Osteocyte (in vitro differentiated cells): Measurements from ENCODE around the gene SLC20A1. TPM values are rescaled to one million over a fixed set of nuclear protein-coding genes. Genes with fewer than 3 reads are reported as not detected.
"Not testable (repeated sequence)": the region's sequence is repeated elsewhere in the genome, so short reads cannot be mapped to it uniquely, and the experiment has no call there.

Experiments
- DNase-seq: peaks from one replicate; pipeline ENCODE4 v3.0.0; 2021; ENCODE audit warnings: mixed read lengths; ENCODE audit not compliant: unreplicated experiment; ENCODE audit errors: extremely low spot score
- H3K27ac Mint-ChIP-seq: one replicate; pipeline ENCODE4 v1.8.0; 2021; ENCODE audit warnings: mild to moderate bottlenecking, mixed read lengths; ENCODE audit not compliant: unreplicated experiment
- H3K27me3 Mint-ChIP-seq: one replicate; pipeline ENCODE4 v1.8.0; 2021; ENCODE audit warnings: mixed read lengths; ENCODE audit not compliant: unreplicated experiment
- H3K36me3 Mint-ChIP-seq: one replicate; pipeline ENCODE4 v1.8.0; 2021; ENCODE audit warnings: mixed read lengths; ENCODE audit not compliant: unreplicated experiment
- H3K4me1 Mint-ChIP-seq: one replicate; pipeline ENCODE4 v1.8.0; 2021; ENCODE audit warnings: mixed read lengths; ENCODE audit not compliant: unreplicated experiment
- H3K4me3 Mint-ChIP-seq: one replicate; pipeline ENCODE4 v1.8.0; 2021; ENCODE audit warnings: mild to moderate bottlenecking, moderate library complexity, mixed read lengths; ENCODE audit not compliant: unreplicated experiment
- H3K9me3 Mint-ChIP-seq: one replicate; pipeline ENCODE4 v1.8.0; 2021; ENCODE audit warnings: mixed read lengths; ENCODE audit not compliant: unreplicated experiment
- total RNA-seq: library from RNA; stranded (reverse); gene quantifications from 2 replicates; pipeline ENCODE4 v1.2.1, GENCODE V29; 2021
- TF ChIP-seq, protein P1 (sequence below): fragments of 200-600 bp; sonication (generic); IDR thresholded peaks from 2 replicates; pipeline ENCODE4 v1.5.0; 2021; ENCODE audit warnings: antibody characterized with exemption, mild to moderate bottlenecking, moderate library complexity

SLC20A1 gene
- total RNA-seq, 1 donor from 2014 or later: 80.4 TPM

DNA sequence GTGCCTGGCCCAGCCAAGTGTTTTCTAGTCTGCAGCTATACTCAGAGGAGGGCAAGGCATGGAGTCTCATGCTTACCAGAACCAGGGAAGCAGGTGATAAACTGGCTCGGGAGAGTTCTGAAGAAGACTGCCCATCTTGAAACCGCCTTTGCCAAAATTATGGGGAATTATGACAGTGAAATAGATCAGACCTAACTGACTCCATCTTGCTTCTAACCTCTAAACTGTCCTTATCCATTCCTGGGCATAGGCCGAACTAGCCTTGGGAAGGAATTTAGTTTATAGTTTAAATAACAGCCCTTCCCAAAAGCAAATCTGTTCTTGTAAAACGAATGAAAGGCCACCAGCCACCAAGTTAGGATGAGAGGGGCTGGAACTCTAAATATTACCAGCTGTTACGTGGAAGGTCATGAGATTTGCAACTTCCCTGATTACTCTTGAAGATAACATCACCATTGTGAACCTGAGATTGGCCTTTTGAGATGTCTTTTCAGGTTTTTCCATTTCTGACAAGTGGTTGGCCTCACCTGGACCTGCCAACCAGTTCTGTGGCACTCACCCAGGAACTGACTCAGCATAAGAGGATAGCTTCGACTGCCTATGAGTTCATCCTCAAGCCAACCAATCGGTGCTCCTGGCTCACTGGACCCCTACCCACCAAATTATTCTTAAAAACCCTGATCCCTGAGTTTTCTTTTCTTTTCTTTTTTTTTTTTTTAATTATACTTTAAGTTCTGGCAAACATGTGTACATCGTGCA, 37.9 kb upstream of the SLC20A1 start:
- TF ChIP-seq, protein P1, sequence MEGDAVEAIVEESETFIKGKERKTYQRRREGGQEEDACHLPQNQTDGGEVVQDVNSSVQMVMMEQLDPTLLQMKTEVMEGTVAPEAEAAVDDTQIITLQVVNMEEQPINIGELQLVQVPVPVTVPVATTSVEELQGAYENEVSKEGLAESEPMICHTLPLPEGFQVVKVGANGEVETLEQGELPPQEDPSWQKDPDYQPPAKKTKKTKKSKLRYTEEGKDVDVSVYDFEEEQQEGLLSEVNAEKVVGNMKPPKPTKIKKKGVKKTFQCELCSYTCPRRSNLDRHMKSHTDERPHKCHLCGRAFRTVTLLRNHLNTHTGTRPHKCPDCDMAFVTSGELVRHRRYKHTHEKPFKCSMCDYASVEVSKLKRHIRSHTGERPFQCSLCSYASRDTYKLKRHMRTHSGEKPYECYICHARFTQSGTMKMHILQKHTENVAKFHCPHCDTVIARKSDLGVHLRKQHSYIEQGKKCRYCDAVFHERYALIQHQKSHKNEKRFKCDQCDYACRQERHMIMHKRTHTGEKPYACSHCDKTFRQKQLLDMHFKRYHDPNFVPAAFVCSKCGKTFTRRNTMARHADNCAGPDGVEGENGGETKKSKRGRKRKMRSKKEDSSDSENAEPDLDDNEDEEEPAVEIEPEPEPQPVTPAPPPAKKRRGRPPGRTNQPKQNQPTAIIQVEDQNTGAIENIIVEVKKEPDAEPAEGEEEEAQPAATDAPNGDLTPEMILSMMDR: no peak
- no peak overlapping the region for H3K27ac Mint-ChIP-seq
- no peak overlapping the region for H3K4me3 Mint-ChIP-seq

DNA sequence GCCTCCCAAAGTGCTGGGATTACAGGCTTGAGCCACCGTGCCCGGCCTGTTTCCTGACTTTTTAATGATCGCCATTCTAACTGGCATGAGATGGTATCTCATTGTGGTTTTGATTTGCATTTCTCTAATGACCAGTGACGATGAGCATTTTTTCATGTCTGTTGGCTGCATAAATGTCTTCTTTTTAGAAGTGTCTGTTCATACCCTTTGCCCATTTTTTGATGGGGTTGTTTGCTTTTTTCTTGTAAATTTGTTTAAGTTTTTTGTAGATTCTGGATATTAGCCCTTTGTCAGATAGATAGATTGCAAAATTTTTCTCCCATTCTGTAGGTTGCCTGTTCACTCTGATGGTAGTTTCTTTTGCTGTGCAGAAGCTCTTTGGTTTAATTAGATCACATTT, 36.4 kb upstream of the SLC20A1 start:
- H3K9me3 Mint-ChIP-seq, DNase-seq, H3K27ac Mint-ChIP-seq, H3K27me3 Mint-ChIP-seq, H3K4me3 Mint-ChIP-seq, H3K36me3 Mint-ChIP-seq, H3K4me1 Mint-ChIP-seq: not testable (repeated sequence)

More for the DNA sequence above, 37.9 kb upstream of the SLC20A1 start:
- Mint-ChIP-seq H3K27me3 (peaks cover 7% of the 10 kb centered on the region), H3K4me1 (no peaks in the 10 kb centered on the region), H3K9me3 (peaks cover 4% of the 10 kb centered on the region), H3K36me3 (peaks cover 5% of the 10 kb centered on the region)
- DNase-seq: no peak

DNA sequence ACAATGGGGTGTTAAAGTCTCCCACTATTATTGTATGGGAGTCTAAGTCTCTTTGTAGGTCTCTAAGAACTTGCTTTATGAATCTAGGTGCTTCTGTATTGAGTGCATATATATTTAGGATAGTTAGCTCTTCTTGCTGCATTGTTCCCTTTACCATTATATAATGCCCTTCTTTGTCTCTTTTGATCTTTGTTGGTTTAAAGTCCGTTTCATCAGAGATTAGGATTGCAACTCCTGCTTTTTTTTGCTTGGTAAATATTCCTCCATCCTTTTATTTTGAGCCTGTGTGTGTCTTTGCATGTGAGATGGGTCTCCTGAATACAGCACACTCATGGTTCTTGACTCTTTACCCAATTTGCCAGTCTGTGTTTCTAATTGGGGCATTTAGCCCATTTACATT, 33.5 kb upstream of the SLC20A1 start:
- H3K4me1 Mint-ChIP-seq, H3K4me3 Mint-ChIP-seq, H3K36me3 Mint-ChIP-seq: not testable (repeated sequence)

DNA sequence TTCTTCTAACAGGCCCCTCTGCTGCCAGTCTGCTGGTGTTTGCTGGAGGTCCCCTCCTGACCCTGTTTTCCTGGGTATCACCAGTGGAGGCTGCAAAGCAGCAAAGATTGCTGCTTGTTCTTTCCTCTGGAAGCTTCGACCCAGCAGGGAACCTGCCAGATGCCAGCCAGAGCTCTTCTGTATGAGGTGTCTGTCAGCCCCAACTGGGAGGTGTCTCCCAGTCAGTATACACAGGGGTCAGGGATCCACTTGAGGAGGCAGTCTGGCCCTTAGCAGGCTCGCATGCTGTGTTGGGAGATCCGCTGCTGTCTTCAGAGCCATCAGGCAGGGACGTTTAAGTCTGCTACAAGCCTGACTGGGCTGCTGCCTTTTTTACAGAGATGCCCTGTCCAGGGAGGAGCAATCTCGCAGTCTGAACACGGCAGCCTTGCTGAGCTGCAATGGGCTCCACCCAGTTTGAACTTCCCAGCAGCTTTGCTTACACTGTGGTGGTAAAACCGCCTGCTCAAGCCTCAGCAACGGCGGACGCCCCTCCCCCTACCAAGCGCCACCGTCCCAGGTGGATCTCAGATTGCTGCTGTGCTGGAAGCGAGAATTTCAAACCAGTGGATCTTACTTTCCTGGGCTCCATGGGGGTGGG, 31.4 kb upstream of the SLC20A1 start:
- Mint-ChIP-seq H3K27ac (peak overlapping the region; percentile 52), H3K4me3 (no peak overlapping the region), H3K4me1 (peaks cover 9% of the 10 kb centered on the region), H3K27me3 (peaks cover 7% of the 10 kb centered on the region), H3K9me3 (peaks cover 4% of the 10 kb centered on the region), H3K36me3 (peaks cover 6% of the 10 kb centered on the region)
- TF ChIP-seq, protein P1: no peak
- DNase-seq: no peak

More for the DNA sequence above, 33.5 kb upstream of the SLC20A1 start:
- H3K27ac Mint-ChIP-seq, DNase-seq, H3K9me3 Mint-ChIP-seq, H3K27me3 Mint-ChIP-seq: not testable (repeated sequence)

DNA sequence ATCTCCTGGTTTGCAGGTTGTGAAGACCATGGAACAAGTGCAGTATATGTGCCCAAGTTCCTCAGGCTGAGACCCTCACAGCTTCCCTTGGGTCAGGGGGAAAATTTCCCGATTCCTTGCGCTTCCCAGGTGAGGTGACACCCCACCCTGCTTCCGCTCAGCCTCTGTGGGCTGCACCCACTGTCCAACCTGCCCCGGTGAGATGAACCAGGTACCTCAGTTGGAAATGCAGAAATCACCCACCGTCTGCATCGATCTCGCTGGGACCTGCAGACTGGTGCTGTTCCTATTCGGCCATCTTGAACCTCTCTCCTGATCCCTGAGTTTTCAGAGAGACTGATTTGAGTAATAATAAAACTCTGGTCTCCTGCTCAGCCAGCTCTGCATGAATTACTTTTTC, 30.7 kb upstream of the SLC20A1 start:
- Mint-ChIP-seq H3K4me3 (no peak overlapping the region), H3K36me3 (peaks cover 2% of the 10 kb centered on the region), H3K27me3 (peaks cover 7% of the 10 kb centered on the region), H3K9me3 (no peaks in the 10 kb centered on the region), H3K27ac (no peak overlapping the region), H3K4me1 (peaks cover 9% of the 10 kb centered on the region)
- DNase-seq: no peak
- TF ChIP-seq, protein P1: no peak

DNA sequence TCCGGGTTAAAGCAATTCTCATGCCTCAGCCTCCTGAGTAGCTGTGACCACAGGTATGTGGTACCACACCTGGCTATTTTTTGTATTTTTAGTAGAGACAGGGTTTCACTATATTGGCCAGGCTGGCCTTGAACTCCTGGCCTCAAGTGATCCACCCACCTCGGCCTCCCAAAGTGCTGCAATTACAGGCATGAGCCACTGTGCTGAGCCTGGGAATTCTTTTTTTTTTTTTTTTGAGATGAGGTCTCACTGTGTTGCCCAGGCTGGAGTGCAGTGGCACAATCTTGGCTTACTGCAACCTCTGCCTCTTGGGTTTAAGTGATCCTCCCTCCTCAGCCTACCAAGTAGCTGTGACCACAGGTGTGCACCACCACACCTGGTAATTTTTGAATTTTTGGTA, 29.9 kb upstream of the SLC20A1 start:
- not testable (repeated sequence) for DNase-seq, H3K9me3 Mint-ChIP-seq, H3K27ac Mint-ChIP-seq, H3K4me1 Mint-ChIP-seq, H3K27me3 Mint-ChIP-seq, H3K4me3 Mint-ChIP-seq, H3K36me3 Mint-ChIP-seq
